GM21825 (cell line): ENCODE results near the gene MUTYH.
A peak's percentile ranks its signal among the peaks of the same experiment; 100 is the strongest.
"Not testable (repeated sequence)": the region's sequence is repeated elsewhere in the genome, so short reads cannot be mapped to it uniquely, and the experiment has no call there.

ENCODE experiments used
- ATAC-seq: cut with Tn5 transposase; IDR thresholded peaks from one replicate; pipeline ENCODE4 v1.9.1; 2021; ENCODE audit warnings: mild to moderate bottlenecking, moderate library complexity; ENCODE audit not compliant: unreplicated experiment

MUTYH gene

GRCh38 chr1:45339789-45340558 is at the start of gene MUTYH, which contains the start of gene TOE1:
Gene MUTYH, minus strand, starts transcription at chr1:45340440. Its CDS starts 5,935 bp downstream, at chr1:45334505.
Gene TOE1, plus strand, starts transcription at chr1:45340170. Its CDS starts 83 bp downstream, at chr1:45340253.
- ATAC-seq: peak; percentile 78

GRCh38 chr1:45386219-45386618 is 46.0 kb upstream of the MUTYH start:
- no peak for ATAC-seq

- no peak for ATAC-seq
Observed at GRCh38 chr1:45385302-45385701, 45.1 kb upstream of the MUTYH start.

DNA sequence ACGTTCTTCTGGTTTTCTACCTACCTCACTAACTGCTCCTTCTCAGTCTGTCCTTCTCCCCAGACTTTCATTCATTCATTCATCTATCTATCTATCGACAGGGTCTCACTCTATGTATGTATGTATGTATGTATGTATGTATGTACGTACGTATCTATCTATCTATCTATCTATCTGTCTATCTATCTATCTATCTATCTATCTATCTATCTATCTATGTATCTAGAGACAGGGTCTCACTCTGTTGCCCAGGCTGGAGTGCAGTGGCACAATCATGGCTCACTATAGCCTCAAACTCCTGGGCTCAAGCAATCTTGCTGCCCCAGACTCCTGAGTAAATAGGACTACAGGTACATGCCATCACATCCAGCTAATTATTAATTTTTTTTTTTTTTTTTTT is 44.0 kb upstream of the MUTYH start:
- ATAC-seq: not testable (repeated sequence)

GRCh38 chr1:45383191-45383590 is 43.0 kb upstream of the MUTYH start:
- no peak for ATAC-seq

DNA sequence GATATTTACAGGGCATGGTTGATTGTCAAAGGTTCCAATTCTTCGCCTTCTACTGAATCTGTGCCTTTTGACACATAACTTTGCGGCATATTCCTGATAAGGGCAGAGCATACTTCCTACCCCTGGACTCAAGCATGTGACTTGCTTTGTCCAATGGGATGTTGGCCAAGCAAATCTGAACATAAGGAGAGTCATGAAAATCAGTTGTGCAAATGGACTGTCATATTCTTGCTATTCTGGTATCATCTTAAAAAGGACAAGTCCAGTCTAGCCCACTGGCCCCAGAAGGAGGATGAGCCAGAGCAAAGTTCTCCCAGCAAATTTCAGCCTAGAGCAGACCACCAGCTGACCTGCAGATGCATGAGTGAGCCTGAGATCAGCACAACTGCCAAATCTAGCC is 41.0 kb upstream of the MUTYH start:
- ATAC-seq: no peak

DNA sequence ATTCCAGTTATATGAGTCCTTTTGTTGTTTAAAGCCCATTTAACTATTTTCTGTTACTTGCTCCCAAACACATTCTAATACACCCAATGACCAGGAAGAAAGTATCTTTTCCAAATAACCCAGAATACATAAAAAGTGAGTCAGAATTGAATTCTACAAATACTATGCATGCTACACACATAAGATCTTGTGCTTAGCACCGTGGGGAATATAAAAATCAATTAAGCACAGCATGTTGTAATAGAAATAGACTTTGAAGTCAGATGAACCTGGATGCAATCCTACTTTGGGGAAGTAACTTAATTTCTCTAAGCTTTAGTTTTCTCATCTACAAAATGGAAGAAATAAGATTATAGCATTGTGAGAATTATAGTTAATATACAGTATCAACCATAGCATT is 40.5 kb upstream of the MUTYH start:
- no peak for ATAC-seq

GRCh38 chr1:45380125-45380524 is 39.9 kb upstream of the MUTYH start:
- no peak for ATAC-seq

DNA sequence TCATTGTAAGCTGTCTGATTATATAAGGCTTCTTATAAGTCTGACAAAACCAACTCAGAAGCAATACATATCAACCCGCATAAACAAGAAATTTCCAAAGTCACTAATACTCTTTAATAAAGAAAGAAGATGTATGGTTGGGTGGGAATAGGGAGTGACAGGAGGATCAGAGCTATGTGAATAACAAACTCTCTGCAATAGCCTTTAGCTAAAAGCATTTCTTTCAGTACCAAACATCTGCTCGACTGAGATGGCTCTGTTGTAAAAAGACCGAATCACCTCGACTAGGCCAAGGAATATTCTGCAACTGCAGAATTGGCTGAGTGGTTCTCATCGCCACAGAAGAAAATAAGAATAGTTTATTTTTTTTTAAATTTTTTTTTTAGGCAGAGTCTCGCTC is 39.3 kb upstream of the MUTYH start:
- no peak for ATAC-seq

GRCh38 chr1:45378184-45378583 is 37.9 kb upstream of the MUTYH start:
- no peak for ATAC-seq

DNA sequence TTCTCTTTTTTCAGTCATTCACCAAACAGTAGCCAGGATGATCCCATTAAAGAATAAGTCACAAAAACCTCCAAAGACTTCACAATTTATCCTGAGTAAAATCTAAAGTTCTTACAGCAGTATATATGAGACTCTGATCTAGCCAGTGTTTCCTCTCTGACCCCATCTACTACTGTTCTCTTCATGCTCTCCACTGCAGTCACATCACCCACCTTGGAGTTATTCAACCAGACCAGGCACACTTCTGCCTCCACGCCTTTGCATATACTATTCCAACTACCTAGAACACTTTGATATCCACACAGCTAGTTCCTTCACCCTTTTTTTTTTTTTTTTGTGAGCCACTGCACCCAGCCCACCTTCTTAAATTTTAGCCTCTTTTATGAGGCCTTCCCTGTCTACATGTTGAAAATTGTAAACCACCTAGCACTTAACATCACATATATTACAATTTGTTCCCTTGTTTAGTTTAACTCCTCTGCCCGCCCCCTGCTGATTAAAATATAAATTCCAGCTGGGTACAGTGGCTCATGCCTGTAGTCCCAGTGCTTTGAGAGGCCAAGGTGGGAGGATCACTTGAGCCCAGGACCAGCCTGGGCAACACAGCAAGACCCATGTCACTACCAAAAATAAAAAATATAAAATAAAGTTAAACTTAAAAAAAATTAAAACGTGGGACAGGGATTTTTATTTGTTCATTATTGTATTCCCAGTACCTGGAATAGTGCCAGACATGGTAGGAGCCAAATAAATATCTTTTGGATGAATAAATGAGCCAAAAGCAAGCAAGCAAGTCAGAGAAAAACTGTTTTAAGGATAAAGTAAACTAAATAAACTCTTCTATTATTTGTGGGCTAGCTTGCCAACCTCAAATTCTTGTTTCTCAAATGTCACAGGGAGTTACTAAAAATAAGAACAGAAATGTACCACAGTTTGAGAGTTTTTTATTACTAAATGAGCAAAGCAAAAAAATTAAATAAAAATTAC is 35.2 kb upstream of the MUTYH start:
- ATAC-seq: no peak

DNA sequence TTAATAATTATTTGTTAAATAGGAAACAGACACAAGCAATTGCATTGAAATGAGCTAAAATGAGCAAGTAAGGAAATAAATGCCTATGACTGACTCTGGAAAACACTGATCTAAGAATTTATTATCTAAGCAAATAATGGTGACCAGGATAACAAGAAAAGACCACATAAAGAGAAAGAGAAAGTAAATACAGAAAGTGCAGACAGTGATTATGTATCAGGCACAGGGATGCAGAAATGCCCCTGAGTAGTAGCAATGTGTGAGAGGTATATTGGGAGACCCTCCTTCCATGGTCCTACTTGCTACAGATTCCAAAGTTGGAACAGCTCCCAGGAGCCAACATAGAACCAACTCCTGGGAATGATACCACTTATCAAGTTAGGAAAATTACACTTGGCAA is 33.3 kb upstream of the MUTYH start:
- ATAC-seq: no peak

DNA sequence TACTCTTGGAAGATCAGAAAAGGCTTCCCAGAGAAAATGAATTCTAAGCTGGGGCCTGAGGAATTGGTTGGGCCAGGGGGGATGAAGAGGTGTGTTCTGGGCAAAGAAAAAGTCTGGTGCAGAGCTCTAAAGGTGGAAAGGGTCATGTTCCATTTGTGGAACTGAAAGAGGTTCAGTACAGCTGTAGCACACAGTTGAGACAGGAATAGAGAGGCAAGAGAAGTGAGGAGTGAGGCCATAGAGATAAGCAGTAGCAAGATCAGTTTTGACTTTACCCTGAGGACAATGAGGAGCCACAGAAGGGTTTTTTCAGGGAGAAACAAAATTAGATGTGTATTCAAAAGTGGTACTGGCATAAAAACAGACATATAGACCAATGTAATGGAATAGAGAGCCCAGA is 30.3 kb upstream of the MUTYH start:
- ATAC-seq: peak; percentile 80

DNA sequence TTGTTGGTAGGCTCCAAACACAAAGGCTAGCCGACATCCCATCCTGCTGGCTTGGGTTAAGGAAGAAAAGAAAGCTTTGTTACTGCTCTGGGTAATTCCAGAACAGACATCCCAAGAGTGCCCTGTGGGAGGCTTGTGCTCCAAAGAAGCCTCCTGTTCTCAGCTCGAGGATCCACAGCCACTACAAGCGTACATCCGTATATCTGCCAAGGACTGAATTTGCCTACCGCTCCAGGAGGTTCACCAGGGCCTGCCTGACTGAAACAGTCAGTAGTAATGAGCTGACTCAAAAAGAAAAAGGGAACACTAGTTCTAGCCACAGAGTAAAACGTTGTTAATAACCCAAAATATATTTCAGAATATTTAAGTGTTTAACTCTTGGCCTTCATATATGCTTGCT is 24.8 kb upstream of the MUTYH start:
- peak; percentile 74 for ATAC-seq

- no peak for ATAC-seq
Observed at GRCh38 chr1:45364294-45364693, 24.1 kb upstream of the MUTYH start.

- ATAC-seq: not testable (repeated sequence)
Observed at GRCh38 chr1:45360981-45361380, 20.7 kb upstream of the MUTYH start.

DNA sequence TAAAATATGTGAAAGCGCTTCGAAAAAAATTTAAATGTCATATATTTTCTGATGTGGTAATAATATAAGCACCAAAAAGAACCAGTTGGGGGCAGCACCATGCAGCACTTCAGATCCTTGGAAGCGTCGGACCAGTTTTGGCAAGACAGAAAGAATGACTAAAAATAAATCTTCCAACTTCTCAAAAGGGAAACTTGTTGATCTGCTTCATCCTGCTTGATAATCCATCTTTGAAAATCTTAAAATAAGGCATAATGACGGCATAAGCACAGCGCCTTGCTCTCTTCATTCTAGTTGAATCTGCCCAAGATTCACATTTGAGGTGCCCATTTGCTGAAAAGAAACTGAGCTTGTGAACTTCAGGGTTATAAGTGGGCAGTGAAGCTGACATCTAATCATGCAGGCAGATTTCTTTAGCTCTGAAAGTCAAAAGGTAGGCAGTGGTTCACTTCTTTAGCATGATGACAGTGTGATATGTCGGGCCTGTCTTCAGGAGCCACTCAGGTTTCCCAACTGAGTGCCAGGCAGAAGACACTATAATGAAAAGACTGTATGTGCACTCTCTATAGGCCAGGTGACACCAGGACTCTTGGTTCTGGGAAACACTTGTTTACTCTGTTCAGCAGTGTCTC is 19.8 kb upstream of the MUTYH start:
- ATAC-seq: no peak

- ATAC-seq: no peak
Observed at GRCh38 chr1:45356186-45356585, 15.9 kb upstream of the MUTYH start.

DNA sequence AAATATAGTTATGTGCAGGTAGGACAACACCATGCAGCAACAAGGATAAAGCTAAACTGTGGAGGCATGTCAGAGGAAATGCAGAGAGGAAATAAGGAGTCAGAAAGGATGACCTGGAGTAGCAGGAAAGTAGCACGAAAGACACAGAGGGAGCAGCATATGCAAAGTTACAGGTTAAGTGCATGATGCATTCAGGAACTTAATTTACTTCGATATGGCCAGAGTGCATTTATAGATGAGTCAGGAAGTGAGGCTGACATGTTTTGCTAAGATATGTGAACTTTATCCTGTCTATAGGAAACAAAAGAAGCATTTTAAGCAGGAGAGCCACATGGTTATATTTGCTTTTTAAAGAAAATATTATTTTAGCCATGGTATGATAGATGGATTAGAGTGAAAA is 15.4 kb upstream of the MUTYH start:
- no peak for ATAC-seq

DNA sequence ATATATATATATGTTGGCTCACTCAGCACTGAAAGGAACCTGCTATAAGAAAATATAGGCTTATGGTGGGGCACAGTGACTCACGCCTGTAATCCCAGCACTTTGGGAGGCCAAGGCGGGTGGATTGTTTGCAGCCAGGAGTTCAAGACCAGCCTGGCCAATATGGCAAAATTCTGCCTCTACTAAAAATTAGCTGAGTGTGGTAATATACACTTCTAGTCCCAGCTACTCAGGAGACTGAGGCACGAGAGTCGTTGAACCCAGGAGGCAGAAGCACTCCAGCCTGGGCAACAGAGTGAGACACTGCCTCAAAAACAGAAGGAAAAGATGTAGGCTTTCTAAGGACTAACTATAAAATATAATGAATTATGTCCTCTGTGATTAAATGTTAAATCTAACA is 14.6 kb upstream of the MUTYH start:
- no peak for ATAC-seq

DNA sequence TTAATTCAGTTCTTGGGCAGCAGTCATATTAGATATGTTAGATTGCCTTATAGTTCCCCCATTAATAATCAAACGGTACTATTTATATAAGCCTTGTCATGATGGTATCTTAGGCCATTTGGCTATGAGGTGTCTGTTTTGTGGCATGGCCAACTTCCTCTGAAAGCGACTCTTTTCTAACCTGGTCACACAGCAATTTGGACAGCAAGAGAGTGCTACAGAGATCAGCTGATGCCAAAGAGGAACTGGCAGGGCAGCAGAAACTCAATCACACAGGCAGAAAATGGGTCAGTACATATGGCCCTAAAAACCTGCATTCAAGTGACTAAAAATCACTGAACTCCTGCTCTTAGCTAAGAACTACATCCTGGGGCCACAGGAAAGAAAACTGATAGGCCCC is 13.4 kb upstream of the MUTYH start:
- ATAC-seq: no peak
